Measurements from ENCODE around the gene CACNA1D.
"Not testable (repeated sequence)": the region's sequence is repeated elsewhere in the genome, so short reads cannot be mapped to it uniquely, and the experiment has no call there.

Gene CACNA1D

GRCh38 chr3:53493963-53494791, at the start of gene CACNA1D:
Gene CACNA1D (plus strand): TSS chr3:53494611. CDS start chr3:53495167, 556 bp downstream.
- in situ Hi-C loops (cut with MboI; ENCODE audit: low sequenced_read_pairs), result no loop called here

GRCh38 chr3:53457068-53457467, 37.3 kb upstream of the CACNA1D start:
- in situ Hi-C loops (cut with MboI; ENCODE audit: low sequenced_read_pairs), result no loop called here

- in situ Hi-C loops (cut with MboI; ENCODE audit: low sequenced_read_pairs), result no loop called here
These were observed 34.1 kb upstream of the CACNA1D start for GRCh38 chr3:53460326-53460725.

- in situ Hi-C loops (cut with MboI; ENCODE audit: low sequenced_read_pairs), result no loop called here
These were observed 30.0 kb upstream of the CACNA1D start for GRCh38 chr3:53464424-53464823.

- in situ Hi-C loops (cut with MboI; ENCODE audit: low sequenced_read_pairs), result not testable (repeated sequence)
These were observed 24.7 kb upstream of the CACNA1D start for GRCh38 chr3:53469758-53470157.

GRCh38 chr3:53473422-53473821, 21.0 kb upstream of the CACNA1D start:
- in situ Hi-C loops (cut with MboI; ENCODE audit: low sequenced_read_pairs), result no loop called here

- in situ Hi-C loops (cut with MboI; ENCODE audit: low sequenced_read_pairs), result not testable (repeated sequence)
These were observed 18.0 kb upstream of the CACNA1D start for GRCh38 chr3:53476372-53476771.

- in situ Hi-C loops (cut with MboI; ENCODE audit: low sequenced_read_pairs), result not testable (repeated sequence)
These were observed 16.7 kb upstream of the CACNA1D start for GRCh38 chr3:53477689-53478088.

- in situ Hi-C loops (cut with MboI; ENCODE audit: low sequenced_read_pairs), result no loop called here
These were observed 16.1 kb upstream of the CACNA1D start for GRCh38 chr3:53478166-53478830.

- in situ Hi-C loops (cut with MboI; ENCODE audit: low sequenced_read_pairs), result no loop called here
These were observed 15.3 kb upstream of the CACNA1D start for GRCh38 chr3:53478921-53479664.

- in situ Hi-C loops (cut with MboI; ENCODE audit: low sequenced_read_pairs), result no loop called here
These were observed 12.2 kb upstream of the CACNA1D start for GRCh38 chr3:53482227-53482626.

- in situ Hi-C loops (cut with MboI; ENCODE audit: low sequenced_read_pairs), result no loop called here
These were observed 10.6 kb upstream of the CACNA1D start for GRCh38 chr3:53483821-53484220.

- in situ Hi-C loops (cut with MboI; ENCODE audit: low sequenced_read_pairs), result no loop called here
These were observed 9.4 kb upstream of the CACNA1D start for GRCh38 chr3:53484984-53485383.

- in situ Hi-C loops (cut with MboI; ENCODE audit: low sequenced_read_pairs), result no loop called here
These were observed 8.6 kb upstream of the CACNA1D start for GRCh38 chr3:53485675-53486403.

- in situ Hi-C loops (cut with MboI; ENCODE audit: low sequenced_read_pairs), result no loop called here
These were observed 7.3 kb upstream of the CACNA1D start for GRCh38 chr3:53486961-53487654.

- in situ Hi-C loops (cut with MboI; ENCODE audit: low sequenced_read_pairs), result no loop called here
These were observed 5.0 kb upstream of the CACNA1D start for GRCh38 chr3:53489386-53489785.

- in situ Hi-C loops (cut with MboI; ENCODE audit: low sequenced_read_pairs), result no loop called here
These were observed 4.5 kb upstream of the CACNA1D start for GRCh38 chr3:53489787-53490458.

GRCh38 chr3:53490459-53490968, 3.9 kb upstream of the CACNA1D start:
- in situ Hi-C loops (cut with MboI; ENCODE audit: low sequenced_read_pairs), result no loop called here

- in situ Hi-C loops (cut with MboI; ENCODE audit: low sequenced_read_pairs), result no loop called here
These were observed 3.1 kb upstream of the CACNA1D start for GRCh38 chr3:53491276-53491675.

- in situ Hi-C loops (cut with MboI; ENCODE audit: low sequenced_read_pairs), result no loop called here
These were observed 832 bp upstream of the CACNA1D start for GRCh38 chr3:53493595-53493962.
